ENCODE measurements around the gene LOXL4. TPM values are rescaled to one million over a fixed set of nuclear protein-coding genes. Genes with fewer than 3 reads are reported as not detected.

The LOXL4 gene
- total RNA-seq, 1 donor from 2014 or later, result 1.8 TPM

DNA sequence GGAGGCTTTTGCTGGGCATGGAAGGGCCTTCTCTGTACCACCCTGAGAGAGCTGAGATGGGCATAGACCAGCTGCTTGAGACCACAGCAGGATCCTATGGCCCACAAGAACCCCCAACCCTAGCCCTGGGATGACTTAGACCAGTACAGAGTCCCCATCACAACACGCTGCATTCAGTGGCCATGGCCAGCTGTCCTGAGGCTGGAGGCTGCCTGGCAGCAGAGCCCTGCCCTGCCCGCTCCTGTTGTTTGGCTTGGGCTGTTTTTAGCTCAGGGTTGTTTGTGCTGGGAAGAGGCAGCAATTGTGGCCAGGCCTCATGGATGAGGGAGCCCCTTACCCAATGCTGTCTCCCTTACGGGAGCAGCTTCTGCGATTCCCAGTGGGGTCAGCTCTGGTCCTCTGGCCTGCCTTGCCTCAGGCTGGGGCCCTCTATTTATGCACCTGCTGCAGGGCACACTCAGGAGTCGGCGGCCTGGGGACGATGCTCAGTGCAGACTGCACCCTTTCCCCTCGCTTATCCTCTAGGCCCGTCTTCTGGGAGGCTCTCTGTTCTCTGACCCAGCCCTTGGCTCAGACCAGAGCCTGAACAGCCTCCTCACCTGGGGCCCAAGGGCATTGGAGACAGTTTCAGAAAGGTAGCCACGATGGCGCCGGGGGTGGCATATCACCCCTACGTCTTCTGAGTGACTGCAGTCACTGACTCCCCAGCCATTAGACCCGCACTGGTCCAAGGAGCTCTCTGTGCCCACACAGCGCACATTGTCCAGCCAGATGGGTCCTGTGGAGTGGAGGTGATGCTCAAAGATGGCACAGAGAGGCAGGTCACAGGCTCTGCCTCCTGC lies 6.3 kb downstream of the LOXL4 start:
- no peak for DNase-seq (ENCODE audit: low spot score)
- H3K9me3 Mint-ChIP-seq (ENCODE audit: unreplicated experiment), result no peaks in the 10 kb centered on the region
- H3K4me3 Mint-ChIP-seq (ENCODE audit: unreplicated experiment), result no peak overlapping the region
- peaks cover 2% of the 10 kb centered on the region for H3K27me3 Mint-ChIP-seq (ENCODE audit: unreplicated experiment)
- no peak overlapping the region for H3K27ac Mint-ChIP-seq (ENCODE audit: unreplicated experiment)
- H3K4me1 Mint-ChIP-seq (ENCODE audit: unreplicated experiment), result peaks cover 3% of the 10 kb centered on the region
- TF ChIP-seq, protein P1, sequence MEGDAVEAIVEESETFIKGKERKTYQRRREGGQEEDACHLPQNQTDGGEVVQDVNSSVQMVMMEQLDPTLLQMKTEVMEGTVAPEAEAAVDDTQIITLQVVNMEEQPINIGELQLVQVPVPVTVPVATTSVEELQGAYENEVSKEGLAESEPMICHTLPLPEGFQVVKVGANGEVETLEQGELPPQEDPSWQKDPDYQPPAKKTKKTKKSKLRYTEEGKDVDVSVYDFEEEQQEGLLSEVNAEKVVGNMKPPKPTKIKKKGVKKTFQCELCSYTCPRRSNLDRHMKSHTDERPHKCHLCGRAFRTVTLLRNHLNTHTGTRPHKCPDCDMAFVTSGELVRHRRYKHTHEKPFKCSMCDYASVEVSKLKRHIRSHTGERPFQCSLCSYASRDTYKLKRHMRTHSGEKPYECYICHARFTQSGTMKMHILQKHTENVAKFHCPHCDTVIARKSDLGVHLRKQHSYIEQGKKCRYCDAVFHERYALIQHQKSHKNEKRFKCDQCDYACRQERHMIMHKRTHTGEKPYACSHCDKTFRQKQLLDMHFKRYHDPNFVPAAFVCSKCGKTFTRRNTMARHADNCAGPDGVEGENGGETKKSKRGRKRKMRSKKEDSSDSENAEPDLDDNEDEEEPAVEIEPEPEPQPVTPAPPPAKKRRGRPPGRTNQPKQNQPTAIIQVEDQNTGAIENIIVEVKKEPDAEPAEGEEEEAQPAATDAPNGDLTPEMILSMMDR (IDR thresholded peaks at IDR 0.05; ENCODE audit: unreplicated experiment), result no peak
- peaks cover under 1% of the 10 kb centered on the region for H3K36me3 Mint-ChIP-seq (ENCODE audit: low read depth, unreplicated experiment)

DNA sequence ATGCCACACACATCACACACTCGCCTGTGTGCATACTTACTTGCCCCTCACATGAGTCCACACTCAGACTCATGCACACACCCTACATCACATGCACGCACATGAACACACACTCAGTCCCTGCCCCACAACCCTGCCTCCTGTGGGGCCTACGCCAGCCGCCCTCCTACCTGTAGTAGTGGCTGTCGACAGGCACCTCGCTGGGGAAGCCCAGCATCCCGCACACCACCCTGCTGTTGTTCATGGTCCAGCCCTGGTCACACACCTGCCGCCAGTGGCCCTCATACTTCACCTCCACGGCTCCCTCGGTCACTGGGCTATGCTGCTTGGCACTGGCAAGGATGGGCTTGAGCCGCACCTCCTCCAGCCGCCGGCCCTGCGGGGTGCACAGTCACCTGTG lies 7.2 kb downstream of the LOXL4 start:
- TF ChIP-seq, protein P1 (IDR thresholded peaks at IDR 0.05; ENCODE audit: unreplicated experiment), result no peak
- no peak for DNase-seq (ENCODE audit: low spot score)
- H3K27ac Mint-ChIP-seq (ENCODE audit: unreplicated experiment), result no peak overlapping the region
- H3K36me3 Mint-ChIP-seq (ENCODE audit: low read depth, unreplicated experiment), result peaks cover 5% of the 10 kb centered on the region
- H3K9me3 Mint-ChIP-seq (ENCODE audit: unreplicated experiment), result no peaks in the 10 kb centered on the region
- peaks cover 2% of the 10 kb centered on the region for H3K4me1 Mint-ChIP-seq (ENCODE audit: unreplicated experiment)
- H3K4me3 Mint-ChIP-seq (ENCODE audit: unreplicated experiment), result no peak overlapping the region
- H3K27me3 Mint-ChIP-seq (ENCODE audit: unreplicated experiment), result peaks cover 1% of the 10 kb centered on the region

DNA sequence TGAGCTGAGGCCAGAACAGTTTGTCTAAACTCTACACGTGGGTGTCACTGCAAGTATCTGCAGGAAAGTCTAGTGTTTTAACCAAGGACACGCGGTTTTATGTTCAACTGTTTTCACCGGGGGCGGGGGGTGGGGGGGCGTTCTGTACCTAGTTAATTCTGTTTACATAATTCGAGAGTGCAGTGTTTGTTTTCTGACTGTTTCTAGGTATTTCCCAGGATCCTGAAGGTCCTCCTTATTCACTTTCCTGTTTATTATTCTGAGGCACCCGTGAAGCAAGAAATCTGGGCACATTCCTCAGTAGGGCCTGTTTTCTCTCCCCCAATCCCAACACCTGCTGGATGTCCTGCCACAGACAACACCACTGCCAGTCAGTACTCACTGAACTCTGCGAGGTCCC lies 7.6 kb downstream of the LOXL4 start:
- TF ChIP-seq, protein P1 (IDR thresholded peaks at IDR 0.05; ENCODE audit: unreplicated experiment), result no peak
- H3K27ac Mint-ChIP-seq (ENCODE audit: unreplicated experiment), result no peak overlapping the region

DNA sequence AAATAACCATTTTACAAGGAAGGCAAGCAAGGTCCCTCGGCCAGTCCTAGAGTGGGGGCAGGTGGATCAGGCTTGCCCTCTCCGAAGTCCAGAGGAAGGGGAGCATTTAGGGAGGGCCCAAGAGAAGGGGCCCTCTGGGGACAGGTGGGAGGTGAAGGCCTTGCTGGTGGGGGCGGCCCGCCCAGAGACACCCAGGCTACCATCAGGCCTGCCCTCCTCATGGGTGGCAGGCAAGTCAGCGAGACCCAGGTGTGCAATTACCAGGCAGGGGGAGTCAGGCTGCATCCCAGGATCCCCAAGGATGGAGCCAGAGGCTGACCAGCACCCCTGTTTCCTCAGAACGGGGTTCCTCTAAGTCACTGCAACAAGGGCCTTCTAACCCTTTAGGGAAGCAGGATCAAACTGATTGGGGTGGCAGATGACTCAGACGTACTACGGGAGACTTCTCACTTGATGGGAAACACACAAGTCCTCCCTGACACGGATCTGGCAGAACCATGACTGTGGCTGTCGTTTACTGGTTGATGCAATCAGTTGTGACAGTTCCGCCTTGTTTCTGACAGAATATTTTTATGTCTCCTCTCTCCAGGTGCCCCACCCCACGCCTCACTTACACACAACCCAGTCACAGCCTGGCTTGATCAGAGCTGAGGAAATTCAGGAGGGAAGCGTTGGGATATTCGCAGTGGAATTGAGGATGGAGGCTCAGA lies 8.2 kb downstream of the LOXL4 start:
- Mint-ChIP-seq H3K4me1 (ENCODE audit: unreplicated experiment) (peaks cover 2% of the 10 kb centered on the region), H3K9me3 (ENCODE audit: unreplicated experiment) (no peaks in the 10 kb centered on the region), H3K4me3 (ENCODE audit: unreplicated experiment) (no peak overlapping the region), H3K27ac (ENCODE audit: unreplicated experiment) (no peak overlapping the region), H3K27me3 (ENCODE audit: unreplicated experiment) (peaks cover 3% of the 10 kb centered on the region), H3K36me3 (ENCODE audit: low read depth, unreplicated experiment) (peaks cover 5% of the 10 kb centered on the region)
- TF ChIP-seq, protein P1 (IDR thresholded peaks at IDR 0.05; ENCODE audit: unreplicated experiment), result no peak
- DNase-seq (ENCODE audit: low spot score), result no peak

More for the DNA sequence above, 7.6 kb downstream of the LOXL4 start:
- DNase-seq (ENCODE audit: low spot score), result no peak
- Mint-ChIP-seq H3K4me1 (ENCODE audit: unreplicated experiment) (peaks cover 2% of the 10 kb centered on the region), H3K36me3 (ENCODE audit: low read depth, unreplicated experiment) (peaks cover 5% of the 10 kb centered on the region), H3K27me3 (ENCODE audit: unreplicated experiment) (peaks cover 1% of the 10 kb centered on the region), H3K9me3 (ENCODE audit: unreplicated experiment) (no peaks in the 10 kb centered on the region), H3K4me3 (ENCODE audit: unreplicated experiment) (no peak overlapping the region)

Data from endothelial cell (in vitro differentiated cells).